BE2C (cell line): ENCODE data around the gene NDUFA11. TPM values are rescaled to one million over a fixed set of nuclear protein-coding genes. Genes with fewer than 3 reads are reported as not detected.
A peak's percentile ranks its signal among the peaks of the same experiment; 100 is the strongest.

ENCODE experiments used
- DNase-seq: peaks from one replicate; pipeline ENCODE4 v3.0.0-alpha.2; 2020
- H3K27me3 ChIP-seq: fragments of 250-450 bp; sonication (Bioruptor Pico); 2 replicates; pipeline ENCODE4 v1.5.1; 2020; ENCODE audit warnings: mild to moderate bottlenecking
- H3K36me3 ChIP-seq: fragments of 250-450 bp; sonication (Bioruptor Pico); 2 replicates; pipeline ENCODE4 v1.5.1; 2020; ENCODE audit warnings: mild to moderate bottlenecking
- H3K4me1 ChIP-seq: fragments of 250-450 bp; sonication (Bioruptor Pico); 2 replicates; pipeline ENCODE4 v1.5.1; 2020
- H3K4me3 ChIP-seq: 2 replicates; pipeline ENCODE4 v1.5.1; 2011; ENCODE audit warnings: low read depth, low read length
- H3K9me3 ChIP-seq: fragments of 250-450 bp; sonication (Bioruptor Pico); 2 replicates; pipeline ENCODE4 v1.5.1; 2020
- polyA plus RNA-seq: library from polyadenylated mRNA; unstranded; fragments of >200 nt; gene quantifications from one replicate; pipeline ENCODE4 v1.2.1, GENCODE V29; 2012; ENCODE audit warnings: low read depth, missing spikeins; ENCODE audit not compliant: insufficient read length, insufficient read depth
- TF ChIP-seq, protein P1 (sequence below): IDR thresholded peaks from 2 replicates; pipeline ENCODE4 v1.5.1; 2012; ENCODE audit warnings: mild to moderate bottlenecking, low read depth, low read length

Gene NDUFA11
- polyA plus RNA-seq = 1,009 TPM

GRCh38 chr19:5903624-5904351 is at the start of gene NDUFA11:
Gene NDUFA11 (minus strand): TSS chr19:5903790. CDS start chr19:5903708, 82 bp downstream.
- peak within 1 kb of the TSS; percentile 100 for H3K4me3 ChIP-seq
- peak; percentile 98 for DNase-seq
- H3K9me3 ChIP-seq = no peaks in the 10 kb centered on the region
- no peaks in the 10 kb centered on the region for H3K4me1 ChIP-seq
- H3K27me3 ChIP-seq = no peaks in the 10 kb centered on the region
- TF ChIP-seq, protein P1, sequence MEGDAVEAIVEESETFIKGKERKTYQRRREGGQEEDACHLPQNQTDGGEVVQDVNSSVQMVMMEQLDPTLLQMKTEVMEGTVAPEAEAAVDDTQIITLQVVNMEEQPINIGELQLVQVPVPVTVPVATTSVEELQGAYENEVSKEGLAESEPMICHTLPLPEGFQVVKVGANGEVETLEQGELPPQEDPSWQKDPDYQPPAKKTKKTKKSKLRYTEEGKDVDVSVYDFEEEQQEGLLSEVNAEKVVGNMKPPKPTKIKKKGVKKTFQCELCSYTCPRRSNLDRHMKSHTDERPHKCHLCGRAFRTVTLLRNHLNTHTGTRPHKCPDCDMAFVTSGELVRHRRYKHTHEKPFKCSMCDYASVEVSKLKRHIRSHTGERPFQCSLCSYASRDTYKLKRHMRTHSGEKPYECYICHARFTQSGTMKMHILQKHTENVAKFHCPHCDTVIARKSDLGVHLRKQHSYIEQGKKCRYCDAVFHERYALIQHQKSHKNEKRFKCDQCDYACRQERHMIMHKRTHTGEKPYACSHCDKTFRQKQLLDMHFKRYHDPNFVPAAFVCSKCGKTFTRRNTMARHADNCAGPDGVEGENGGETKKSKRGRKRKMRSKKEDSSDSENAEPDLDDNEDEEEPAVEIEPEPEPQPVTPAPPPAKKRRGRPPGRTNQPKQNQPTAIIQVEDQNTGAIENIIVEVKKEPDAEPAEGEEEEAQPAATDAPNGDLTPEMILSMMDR = no peak
- peaks cover 4% of the 10 kb centered on the region; the same call in 1 of the 2 replicates for H3K36me3 ChIP-seq

GRCh38 chr19:5953030-5953589 is 49.5 kb upstream of the NDUFA11 start:
- H3K9me3 ChIP-seq = no peaks in the 10 kb centered on the region
- peaks cover 12% of the 10 kb centered on the region; the same call in 1 of the 2 replicates for H3K36me3 ChIP-seq
- H3K4me3 ChIP-seq = no peak overlapping the region
- TF ChIP-seq, protein P1 = no peak
- H3K4me1 ChIP-seq = peaks cover 58% of the 10 kb centered on the region
- no peaks in the 10 kb centered on the region for H3K27me3 ChIP-seq
- no peak for DNase-seq

DNA sequence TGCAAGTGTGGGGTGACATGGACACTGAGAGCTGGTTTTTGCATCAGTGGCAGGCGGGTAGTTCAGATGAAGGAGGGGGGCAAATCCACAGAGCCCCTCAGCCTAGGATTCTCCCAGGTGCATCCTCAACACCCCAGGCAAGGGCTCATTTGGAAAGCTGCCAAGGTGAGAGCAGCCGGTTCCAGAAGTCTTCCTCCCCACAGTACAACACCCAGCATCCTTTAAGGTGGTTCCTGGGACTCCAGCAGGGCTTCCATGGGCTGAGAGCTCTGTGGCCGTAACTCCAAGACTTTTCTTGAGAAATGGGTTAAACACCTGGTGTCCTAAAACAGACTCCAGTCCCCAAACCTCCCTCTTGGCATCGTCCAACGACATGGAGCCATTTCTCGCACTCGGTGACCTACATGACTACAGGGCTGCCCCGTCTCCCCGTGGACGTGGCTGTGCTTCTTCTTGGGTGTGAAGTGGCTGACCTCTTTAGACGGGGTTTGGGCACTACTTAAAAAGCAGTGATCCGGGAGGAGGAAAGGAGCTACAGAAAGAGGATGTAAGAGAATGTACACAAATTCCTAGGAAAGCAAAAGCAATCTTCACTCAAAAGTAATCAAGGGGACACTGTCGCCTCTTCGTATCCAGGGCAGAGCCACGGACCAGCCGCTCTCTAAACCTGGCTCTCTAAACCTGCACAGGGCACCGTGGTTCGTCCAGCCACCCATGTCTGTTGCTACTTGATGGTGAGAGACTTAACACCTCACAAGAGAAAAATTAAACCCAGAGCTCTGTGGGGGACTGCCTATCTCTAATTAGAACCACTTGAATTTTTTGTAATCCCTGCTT is 48.8 kb upstream of the NDUFA11 start:
- DNase-seq = peak; percentile 32
- Histone ChIP-seq H3K27me3 (no peaks in the 10 kb centered on the region), H3K4me3 (no peak overlapping the region), H3K4me1 (peaks cover 58% of the 10 kb centered on the region), H3K9me3 (no peaks in the 10 kb centered on the region), H3K36me3 (peaks cover 16% of the 10 kb centered on the region)
- TF ChIP-seq, protein P1 = no peak

- no peak for DNase-seq
Measured at GRCh38 chr19:5951338-5951861, 47.8 kb upstream of the NDUFA11 start.

DNA sequence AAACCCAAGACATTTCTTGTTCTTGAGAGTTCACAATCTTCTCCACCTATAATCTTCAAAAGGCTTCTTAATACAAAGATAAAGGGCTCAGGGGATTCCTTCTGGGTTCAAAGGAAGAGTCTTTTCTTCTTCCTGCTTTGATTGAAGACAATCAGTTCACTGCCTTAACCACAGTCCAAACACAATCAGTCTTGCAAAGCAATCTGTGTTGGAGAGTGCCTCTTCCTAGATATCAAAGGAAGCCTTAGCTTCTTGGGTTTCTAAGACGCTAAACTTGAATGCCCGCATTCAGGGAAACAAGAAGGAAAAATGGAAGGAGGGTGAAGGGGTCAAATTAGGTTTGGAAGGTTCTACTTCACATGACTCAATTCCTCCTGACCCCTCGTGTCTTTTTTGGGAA is 47.2 kb upstream of the NDUFA11 start:
- Histone ChIP-seq H3K4me3 (no peak overlapping the region), H3K36me3 (peaks cover 23% of the 10 kb centered on the region), H3K27me3 (no peaks in the 10 kb centered on the region), H3K9me3 (no peaks in the 10 kb centered on the region), H3K4me1 (peaks cover 53% of the 10 kb centered on the region)
- no peak for DNase-seq
- TF ChIP-seq, protein P1 = no peak

More at GRCh38 chr19:5951338-5951861, 47.8 kb upstream of the NDUFA11 start:
- Histone ChIP-seq H3K27me3 (no peaks in the 10 kb centered on the region), H3K9me3 (no peaks in the 10 kb centered on the region), H3K36me3 (peaks cover 16% of the 10 kb centered on the region), H3K4me3 (no peak overlapping the region), H3K4me1 (peaks cover 57% of the 10 kb centered on the region)
- TF ChIP-seq, protein P1 = no peak
